SIG-M5 (cell line): ENCODE measurements around the gene APCDD1L.

ENCODE experiments used
- DNase-seq: peaks from one replicate; lab custom pipeline; 2025; lab: John Stamatoyannopoulos, UW

The APCDD1L gene

DNA sequence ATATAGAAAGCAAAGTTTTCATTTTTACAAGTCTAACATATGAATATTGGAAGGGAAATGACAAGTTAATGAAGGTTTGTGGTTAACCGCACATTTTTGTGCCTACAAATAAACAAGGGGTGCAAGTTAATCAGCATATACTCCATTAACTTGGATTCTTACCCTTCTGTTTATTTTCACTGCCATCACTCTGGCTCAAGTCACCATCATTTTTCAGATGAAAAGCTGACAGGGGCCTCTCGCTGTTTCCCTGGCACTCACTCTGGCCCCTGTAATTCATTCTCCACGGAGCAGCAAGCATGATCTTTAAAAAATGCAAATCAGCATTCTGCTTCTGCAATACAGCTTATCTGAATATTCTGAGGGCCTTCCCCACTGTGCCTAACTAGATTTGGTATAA is 29.8 kb downstream of the APCDD1L start:
- no peak for DNase-seq

DNA sequence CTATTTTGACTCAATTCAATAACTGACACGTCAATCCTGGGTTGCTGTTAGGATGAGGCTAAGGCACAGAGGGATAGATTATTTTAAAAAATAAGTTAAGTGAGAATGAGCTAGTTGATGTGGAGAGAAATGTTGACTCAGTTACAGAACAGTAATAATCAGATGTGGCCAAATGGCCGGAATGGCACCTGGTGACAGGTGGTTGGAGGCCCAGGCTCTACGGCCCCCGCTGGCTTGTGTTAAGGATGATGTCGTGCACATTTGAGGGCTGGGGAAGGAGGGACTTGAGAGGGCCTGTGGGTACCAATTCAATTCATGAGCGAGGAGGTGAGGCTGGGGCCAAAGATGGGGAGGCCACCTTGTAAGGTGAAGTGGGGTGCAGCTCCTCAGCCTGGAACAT is 31.7 kb downstream of the APCDD1L start:
- no peak for DNase-seq

DNA sequence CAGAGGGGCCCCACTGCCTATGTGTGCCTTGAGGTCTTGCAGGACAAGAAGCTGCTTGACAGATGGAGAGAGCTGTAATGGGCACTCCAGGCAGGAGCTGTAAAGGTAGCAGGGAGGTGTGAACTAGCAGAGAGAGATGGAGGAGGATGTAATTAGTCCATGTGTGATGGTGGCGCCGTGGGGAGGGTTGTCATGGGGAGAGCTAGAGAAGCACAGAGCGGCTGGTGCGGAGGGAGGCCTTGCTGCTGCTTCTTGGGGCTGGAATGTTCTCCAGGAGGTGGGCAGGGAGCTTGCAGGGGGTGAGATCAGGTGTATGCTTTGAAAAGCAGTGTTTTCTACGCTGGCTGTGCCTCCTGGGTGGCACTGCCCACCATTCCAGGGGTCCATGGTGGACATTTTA is 32.1 kb downstream of the APCDD1L start:
- no peak for DNase-seq

DNA sequence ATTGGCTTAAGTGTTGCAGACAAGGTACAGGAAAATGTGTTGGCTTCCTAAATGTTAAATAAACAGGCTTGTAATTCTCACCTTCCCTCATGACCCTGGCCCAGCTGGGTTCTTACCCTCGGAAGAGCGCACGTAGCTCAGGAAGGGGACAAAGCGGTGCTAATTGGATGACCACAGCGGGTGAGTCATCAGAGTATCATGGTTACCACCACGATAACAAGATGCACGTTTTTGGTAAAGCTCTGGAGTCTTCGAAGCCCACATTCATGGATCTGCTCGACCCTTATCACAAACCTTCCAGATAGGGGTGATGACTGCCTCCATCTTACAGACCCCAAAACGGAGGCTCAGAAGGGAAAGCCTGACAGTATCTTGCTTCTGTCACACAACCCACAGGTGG is 32.8 kb downstream of the APCDD1L start:
- no peak for DNase-seq

DNA sequence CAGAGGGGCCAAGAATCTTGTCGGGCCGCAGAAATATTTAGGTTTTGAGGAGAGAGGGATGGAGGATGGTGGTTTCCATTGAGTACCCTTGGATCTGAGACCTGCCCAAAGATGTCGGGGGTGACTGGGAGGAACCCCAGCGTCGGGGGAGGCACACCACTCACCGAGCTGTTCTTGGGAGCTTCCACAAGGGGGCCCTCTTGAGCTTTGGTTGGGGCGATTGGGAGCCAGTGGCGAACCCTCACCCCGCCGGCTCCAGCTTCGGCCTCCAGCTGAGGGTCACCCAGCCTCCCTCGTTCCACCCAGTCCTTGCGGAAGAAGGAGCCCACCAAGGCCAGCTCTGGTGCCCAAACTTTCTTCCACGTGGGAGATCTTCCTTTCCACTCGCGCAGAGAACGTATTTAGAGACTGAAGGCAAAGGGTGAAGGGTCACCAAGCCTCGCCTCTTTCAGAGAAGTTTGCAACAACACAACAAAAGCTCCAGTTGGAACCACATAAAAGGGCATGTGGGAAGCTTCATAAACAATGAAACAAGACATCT is 33.6 kb downstream of the APCDD1L start:
- DNase-seq = no peak

DNA sequence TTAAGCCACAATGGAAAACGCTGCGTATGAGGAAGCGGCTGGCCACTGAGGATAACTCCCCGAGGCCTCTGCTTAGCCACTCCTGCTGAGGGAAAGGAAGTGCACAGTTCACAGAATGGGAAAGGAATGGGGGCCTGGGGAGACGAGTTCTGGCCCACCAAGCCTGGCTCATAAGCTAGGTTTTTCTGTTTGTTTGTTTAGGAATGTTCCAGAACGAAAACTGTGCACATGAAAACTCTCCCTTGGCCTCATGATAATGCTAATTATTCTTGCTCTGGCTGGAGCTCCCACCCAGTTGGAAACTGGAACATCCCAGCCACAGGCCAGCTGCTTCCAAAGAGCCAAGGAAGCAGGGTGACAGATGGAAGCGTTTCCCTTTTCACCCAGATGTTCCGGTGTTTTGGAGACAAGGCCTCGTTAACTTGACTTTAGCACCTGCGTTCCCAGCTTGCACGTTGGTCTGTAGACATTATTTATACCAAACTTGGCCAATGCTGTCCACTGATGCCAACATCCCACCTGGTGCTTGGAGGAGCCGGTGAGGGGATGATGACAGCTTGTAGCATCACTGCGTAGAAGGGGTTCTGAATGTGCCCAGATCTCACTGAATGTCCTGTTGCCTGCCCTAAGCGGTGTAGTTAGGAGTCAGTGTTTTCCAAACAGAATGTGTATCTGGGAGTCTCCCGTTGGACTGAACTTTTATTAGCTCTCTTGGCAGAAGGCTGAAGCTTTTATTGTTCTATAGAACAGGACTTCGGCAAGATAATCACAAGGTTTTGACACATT is 34.5 kb downstream of the APCDD1L start:
- no peak for DNase-seq

DNA sequence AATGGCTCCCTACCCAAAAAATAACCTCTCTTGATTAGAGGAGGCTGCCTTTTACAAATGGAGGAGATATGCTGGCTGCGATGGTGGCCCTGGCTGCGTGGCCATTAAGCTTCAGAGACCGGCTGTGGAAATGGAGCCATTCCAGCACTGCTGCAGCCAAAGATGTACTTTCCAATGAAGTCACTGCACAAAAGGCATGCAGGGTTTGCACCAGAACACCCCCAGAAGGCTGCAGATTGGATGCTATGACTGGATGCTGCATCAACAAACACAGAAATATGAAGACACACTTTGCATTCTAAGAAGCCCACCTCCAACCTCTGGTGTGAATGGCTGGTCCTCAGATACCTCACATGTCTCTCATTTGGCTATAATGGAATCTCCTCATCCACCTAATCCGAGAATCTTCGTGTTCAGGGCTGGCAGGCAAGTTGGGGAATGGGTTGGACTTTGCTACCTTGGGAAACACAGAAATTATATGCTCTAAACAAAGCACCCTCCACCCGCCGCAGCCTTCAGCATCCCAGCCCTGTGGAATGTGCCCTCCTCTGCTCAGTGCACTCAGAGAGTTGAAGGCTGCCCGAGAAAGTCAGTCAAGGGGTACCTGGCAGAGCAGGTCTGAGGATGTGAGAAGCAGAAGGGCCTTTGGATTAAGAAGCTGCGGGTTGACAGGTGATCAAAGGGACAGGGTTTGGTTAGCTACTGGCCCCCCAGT is 35.3 kb downstream of the APCDD1L start:
- DNase-seq = no peak

DNA sequence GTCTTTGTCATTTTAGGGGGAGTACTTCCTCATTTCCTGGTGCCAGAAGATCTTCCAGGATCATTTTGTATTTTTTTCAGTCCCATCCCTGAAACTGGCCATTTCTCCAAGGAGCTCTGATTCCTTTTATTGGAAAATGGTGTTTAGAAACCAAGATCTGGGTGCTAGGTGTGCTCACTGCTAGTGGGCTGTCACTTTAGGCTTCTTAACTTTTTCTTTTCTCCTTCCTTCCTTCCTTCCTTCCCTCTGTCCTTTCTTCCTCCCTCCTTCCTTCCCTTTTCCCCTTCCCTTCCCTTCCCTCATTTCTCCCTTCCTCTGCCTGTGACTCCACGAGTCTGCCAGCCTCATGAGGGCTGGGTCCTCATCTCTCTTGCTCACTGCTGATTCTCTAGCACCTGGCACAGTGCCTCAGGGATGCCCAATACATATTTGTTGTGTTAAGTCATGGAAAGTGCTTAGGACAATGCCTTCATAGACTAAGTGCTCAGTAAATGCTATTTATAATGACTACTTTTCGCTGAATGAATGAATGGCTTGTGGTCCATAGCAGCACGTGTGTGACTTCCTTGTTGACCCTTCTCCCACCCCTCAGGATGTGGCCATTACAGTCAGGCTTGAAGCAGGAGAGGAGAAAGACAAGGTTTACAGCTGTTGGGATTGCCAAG is 36.9 kb downstream of the APCDD1L start:
- no peak for DNase-seq

DNA sequence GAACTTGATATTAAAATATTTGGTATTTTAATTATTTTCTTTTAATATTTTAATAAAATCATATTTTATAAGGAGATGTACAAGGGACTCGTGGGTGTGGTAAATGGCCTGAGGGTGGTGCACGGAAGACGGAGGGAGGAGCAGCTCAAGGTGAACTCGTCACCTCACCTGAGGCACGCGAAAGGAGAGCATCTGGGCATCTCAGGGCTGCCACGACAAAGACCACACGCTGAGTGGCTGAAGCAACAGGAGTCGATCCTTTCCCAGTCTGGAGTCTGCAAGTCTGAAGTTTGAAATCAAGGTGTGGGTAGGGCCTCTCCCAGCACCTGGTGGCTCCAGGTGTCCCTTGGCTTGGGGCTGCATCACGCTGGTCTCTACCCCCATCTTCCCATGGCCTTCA is 39.7 kb downstream of the APCDD1L start:
- no peak for DNase-seq

DNA sequence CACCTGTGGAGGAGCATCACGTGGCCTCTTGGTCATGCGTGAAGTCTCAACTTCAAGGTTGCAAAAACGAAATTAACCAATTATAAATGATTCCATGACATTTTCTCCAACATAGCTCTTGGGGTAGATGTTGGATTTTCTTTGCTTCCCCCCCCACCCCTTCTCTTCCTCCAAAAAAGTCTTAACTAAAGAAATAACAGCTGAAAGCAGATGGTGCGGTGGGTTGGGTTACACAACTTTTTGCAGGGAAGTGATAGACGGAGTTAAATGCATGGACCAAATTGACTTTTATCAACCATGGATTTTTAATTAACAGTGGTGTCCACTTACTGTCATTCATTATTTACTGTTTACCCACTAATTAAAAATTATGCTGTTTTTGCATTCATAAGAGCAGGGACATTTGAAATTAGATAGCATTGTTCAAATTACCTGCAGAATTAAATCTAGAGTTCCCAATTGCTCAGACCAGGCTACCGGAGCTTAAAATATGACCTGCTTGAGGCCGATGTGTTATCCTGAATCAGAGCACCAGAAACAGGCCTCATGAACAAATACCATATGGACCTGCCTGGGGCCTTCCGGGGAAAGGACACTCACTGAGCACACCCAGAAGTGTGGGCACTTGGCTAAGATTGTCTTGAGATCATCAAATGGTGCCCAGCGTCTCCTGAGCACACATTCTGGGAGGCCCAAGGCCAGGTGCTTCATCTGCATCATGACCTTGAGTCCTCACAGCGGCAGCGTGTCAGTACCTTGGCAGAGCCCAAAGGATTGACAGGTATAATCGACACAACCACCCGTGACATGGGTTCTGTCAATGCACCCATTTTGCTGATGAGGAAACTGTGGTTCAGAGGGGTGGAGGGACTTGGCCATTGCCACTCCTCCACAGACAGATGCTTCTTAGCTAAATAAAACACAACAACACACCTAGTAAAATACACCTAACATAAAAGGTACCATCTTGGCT is 41.5 kb downstream of the APCDD1L start:
- DNase-seq = no peak

DNA sequence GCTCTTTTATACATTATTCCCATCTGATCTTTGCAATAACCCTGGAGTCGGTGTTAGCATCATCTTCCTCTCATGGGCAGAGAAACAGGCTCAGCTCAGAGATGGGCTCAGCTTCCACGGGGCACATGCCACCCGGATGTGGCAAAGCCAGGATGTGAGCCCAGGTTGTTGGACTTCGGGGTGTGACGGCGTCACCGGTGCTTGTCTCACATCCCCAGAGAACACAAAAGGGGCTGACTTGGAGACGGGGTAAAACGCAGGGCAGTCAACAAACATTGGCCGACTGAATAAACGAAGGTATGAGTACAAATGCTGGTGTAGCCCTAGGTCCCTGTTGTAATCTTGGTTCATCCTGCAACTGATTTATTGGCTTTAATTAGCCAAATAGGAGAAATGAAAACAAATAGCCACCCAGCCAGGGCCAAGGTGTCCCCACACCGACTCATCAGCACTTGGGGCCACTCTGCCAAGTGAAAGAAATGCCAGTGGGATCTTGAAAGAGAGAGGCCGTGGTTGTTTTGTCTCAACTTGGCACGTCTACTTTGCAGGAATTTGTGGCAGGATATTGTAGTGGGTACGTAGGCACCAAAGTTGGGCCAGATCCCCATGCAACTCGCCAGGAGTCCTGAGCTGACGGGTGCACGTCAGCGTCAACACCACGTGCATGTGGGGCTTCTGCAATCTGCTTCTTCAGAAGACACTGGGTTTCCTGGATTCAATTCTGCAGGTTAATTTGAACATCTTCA is 42.8 kb downstream of the APCDD1L start:
- no peak for DNase-seq

DNA sequence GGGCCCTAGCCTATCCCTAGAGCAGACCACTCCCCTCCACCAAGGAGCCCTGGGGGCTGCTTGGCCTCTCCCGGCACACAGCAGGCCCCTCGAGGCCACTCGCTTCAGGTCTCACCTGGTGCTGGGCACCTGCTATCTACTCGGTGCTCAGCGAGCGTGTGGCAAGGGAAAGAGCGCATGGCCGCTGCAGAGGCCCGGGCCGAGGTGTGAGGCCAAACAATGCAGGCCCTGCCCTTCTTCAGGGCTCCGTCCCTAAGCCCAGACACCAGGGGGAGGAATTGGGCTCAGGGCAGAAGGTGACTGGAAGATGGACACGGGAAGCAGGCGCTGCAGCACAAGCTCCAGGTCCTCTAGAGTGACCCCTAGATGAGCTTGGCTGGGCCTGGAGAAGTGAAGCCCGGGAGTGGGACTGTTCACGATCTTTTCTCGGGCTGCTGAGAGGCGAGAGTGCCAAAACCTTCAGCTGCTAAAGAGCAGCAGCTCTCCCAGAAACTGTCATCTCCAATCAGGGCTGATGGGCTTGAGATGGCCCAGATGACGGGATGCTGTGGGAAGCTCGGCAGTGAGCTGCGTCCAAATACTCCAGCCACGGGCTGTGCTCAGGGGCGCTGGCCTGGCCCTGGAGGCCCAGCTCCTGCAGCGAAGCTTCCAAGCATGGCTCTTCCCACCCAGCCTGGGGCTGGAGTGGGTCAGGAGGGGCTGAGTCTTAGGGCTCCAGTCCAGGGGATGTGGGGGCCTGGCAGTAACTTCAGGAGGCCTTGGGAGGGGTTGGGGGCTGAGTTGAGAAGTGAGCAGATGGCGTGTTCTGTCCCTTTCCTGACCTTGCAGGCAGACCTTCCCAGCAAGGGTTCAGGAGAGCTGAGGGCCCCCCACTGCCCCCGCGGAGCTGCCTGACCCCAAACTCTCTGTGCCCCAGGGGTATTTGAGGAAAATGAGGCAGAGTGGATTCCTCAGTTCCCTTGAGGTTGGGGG is 43.7 kb downstream of the APCDD1L start:
- no peak for DNase-seq

DNA sequence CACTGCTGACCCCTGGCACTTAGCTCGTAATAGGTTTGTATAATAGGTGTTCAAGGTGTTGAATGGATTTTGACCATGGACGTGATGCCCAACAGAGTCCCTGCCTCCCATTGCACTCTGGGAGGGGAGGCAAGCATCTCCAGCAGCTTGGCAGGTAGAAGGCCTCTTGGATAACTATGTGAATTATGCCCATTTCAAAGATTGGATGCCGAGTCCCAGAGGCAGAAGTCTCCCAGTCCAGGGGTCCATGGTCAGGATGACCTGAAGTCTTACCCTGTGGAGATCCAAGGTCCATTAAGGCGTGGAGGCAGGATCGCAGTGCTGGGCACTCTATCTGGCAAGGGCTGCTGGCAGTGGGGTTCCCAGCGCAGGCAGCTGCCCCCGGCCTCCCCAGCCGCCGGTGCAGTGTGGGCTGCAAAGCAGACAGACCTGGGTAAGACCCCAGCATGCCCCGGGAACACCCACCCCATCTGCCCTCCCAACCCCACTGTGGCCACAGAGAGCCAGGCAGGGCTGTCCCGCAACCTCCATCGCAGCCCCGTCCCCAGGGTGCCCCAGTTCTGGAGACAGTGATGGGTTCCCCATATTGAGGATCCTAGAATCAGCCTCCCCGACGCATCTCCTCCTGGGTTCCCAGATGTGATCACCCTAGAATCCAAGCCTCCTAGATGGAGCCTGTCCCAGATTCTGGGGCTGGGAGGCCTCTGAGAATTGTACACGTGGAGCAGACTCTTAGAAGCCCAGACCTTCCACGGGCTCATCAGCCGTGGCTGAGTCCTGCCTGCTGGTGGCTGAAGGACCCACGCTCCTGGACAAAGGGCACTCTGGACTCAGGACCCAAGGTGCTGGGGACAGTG is 44.6 kb downstream of the APCDD1L start:
- no peak for DNase-seq

DNA sequence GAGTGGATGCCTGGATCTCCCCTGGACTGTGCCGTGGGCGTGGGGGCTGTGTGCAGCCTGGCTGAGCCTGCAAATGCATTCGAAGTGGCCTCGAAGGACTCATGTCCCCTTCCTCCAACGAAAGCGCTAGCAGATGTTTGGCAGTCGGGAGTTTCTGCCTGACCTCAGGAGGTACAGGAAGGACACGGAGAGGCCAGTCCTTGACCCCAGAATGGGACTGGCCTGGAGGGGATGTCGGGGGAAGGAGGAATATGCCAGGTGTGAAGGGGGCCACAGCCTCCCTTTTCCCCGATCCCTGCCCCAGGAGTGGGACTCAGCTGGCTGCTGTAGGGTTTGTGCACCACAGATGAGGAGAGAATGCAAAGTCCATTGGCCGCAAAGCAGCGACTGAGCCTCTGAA is 45.6 kb downstream of the APCDD1L start:
- DNase-seq = no peak

DNA sequence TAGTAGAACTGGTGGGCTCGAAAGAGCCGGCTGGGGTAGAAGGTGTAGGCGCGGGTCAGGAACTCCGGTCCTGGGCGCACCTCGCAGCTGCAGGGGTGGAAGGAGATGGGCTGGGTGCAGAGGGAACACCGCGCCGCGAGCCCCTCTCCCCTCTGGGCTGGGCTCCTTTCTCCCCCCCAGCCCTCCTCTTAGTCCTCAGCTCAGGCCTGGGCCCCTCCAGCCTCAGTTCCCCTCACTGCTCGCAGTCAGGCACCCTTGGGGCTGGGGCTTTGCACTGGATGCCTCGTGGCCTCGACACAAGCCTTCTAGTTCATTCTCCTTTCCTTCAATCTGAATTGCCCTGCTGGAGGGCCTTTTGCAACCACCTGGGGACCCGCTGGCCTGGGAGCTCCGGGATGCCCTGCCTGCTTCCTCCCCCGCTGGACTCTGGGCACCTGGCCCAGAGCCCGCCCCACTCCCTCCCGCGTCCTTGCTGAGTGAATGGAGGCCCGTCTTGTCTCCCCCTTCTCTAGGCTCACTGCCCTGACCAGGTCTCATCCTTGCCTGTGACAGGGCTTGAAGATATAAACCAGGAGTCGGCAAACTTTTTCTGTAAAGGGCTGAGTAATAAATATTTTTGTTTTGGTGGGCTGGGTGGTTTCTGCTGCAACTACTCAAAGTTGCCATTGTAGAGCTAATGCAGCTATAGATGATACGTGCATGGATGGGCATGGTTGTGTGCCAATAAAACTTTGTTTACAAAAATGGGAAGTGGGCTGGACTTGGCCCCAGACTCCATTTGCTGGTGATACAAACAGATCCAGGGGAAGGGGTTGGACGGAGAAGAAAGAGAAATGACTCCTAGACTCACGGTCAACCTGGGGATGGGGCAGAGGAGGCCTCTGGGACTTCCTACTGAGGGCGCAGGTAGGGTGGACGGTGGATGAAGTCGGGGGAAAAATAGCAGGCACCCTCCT is 47.3 kb downstream of the APCDD1L start:
- no peak for DNase-seq

DNA sequence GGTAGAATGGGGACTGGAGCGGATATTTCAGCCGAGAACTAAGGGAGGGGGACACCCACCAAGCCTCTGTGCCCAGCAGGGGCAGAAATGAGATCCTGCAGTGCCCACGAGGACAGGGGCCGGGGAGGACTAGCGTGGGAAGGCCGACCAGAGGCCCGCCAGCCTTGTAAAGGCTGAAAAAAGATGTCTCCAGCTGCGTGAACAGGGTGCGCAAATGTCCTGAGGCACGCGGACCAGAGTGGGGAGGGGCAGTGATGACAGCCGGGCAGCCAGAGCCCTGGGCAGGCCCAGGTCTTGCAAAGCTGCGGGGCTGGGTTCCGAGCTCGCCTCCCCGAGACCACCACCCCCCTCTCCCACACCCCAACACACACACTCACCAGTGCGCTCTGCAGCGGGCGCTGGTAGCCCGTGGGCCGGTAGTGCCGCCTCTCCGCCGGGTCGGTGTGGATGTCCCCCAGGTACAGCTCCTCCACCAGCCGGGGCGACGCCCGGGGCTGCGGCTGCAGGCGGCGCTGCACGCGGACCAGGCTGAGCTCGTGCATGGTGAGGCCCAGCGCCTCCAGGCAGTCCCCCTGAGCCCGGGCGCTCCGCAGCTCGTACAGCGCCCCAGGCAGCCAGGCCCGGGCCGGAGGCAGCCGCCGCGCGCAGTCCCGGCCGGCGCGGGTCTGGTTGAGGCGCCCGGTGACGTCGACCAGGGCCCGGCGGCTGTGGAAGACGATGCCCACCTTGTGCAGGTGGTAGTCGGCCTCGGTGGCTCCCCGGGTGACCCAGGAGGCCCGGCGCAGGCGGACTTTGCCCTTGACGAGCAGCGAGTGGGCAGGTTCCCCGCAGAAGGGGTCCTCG is 48.2 kb downstream of the APCDD1L start:
- DNase-seq = no peak
